ENCODE results near the gene DMRT2. TPM values are rescaled to one million over a fixed set of nuclear protein-coding genes. Genes with fewer than 3 reads are reported as not detected.

Gene DMRT2
- total RNA-seq, 1 experiment from 2014 or later: not detected

- no peaks in the 10 kb centered on the region for H3K9me2 ChIP-seq (ENCODE audit: insufficient read depth)
- H3K36me3 ChIP-seq (ENCODE audit: low read depth): no peaks in the 10 kb centered on the region
- H3F3A ChIP-seq (ENCODE audit: insufficient read depth, low read depth): no peaks in the 10 kb centered on the region
- no peaks in the 10 kb centered on the region for H3K79me2 ChIP-seq (ENCODE audit: low read depth)
- H3K4me3 ChIP-seq: no peak overlapping the region
- TF ChIP-seq CTCF (conservative IDR thresholded peaks at IDR 0.05) (no peak), EZH2 (IDR thresholded peaks at IDR 0.05; ENCODE audit: low read depth) (no peak)
- POLR2A ChIA-PET (ENCODE audit: unreplicated experiment): no interaction called here
- no peaks in the 10 kb centered on the region for H3K9me3 ChIP-seq (ENCODE audit: insufficient read depth, low read depth)
- no peaks in the 10 kb centered on the region for H3K4me1 ChIP-seq (replicated peaks; ENCODE audit: insufficient read depth)
- no peak overlapping the region for H3K27ac ChIP-seq
- no TSS peak for BruUV-seq (replicated peaks)
- intact Hi-C loops (cut with micrococcal nuclease; ENCODE audit: unreplicated experiment): no loop called here
- H2AFZ ChIP-seq: no peak overlapping the region
- no peak overlapping the region for H3K4me2 ChIP-seq
- CTCF ChIA-PET: no interaction called here
- DNase-seq: no peak
- peaks cover 4% of the 10 kb centered on the region; the same call in 1 of the 2 replicates for H3K27me3 ChIP-seq (ENCODE audit: insufficient read depth, low read depth)
- H4K20me1 ChIP-seq (ENCODE audit: insufficient read depth): no peaks in the 10 kb centered on the region
Measured at GRCh38 chr9:1065130-1065529, 15.0 kb downstream of the DMRT2 start.

- no peaks in the 10 kb centered on the region for H3K79me2 ChIP-seq (ENCODE audit: low read depth)
- CTCF ChIA-PET: no interaction called here
- H4K20me1 ChIP-seq (ENCODE audit: insufficient read depth): no peaks in the 10 kb centered on the region
- BruUV-seq (replicated peaks): no TSS peak
- intact Hi-C loops (cut with micrococcal nuclease; ENCODE audit: unreplicated experiment): no loop called here
- no peak for TF ChIP-seq CTCF (conservative IDR thresholded peaks at IDR 0.05)
- TF ChIP-seq EZH2 (IDR thresholded peaks at IDR 0.05; ENCODE audit: low read depth): no peak
- H3K27ac ChIP-seq: no peak overlapping the region
- H3K4me3 ChIP-seq: no peak overlapping the region
- H3K9me3 ChIP-seq (ENCODE audit: insufficient read depth, low read depth): no peaks in the 10 kb centered on the region
- no peak for DNase-seq
- H3K4me1 ChIP-seq (replicated peaks; ENCODE audit: insufficient read depth): no peaks in the 10 kb centered on the region
- H2AFZ ChIP-seq: no peak overlapping the region
- POLR2A ChIA-PET (ENCODE audit: unreplicated experiment): no interaction called here
- H3K36me3 ChIP-seq (ENCODE audit: low read depth): no peaks in the 10 kb centered on the region
- no peaks in the 10 kb centered on the region for H3F3A ChIP-seq (ENCODE audit: insufficient read depth, low read depth)
- H3K9me2 ChIP-seq (ENCODE audit: insufficient read depth): no peaks in the 10 kb centered on the region
- H3K4me2 ChIP-seq: no peak overlapping the region
- H3K27me3 ChIP-seq (ENCODE audit: insufficient read depth, low read depth): peaks cover 15% of the 10 kb centered on the region
Measured at GRCh38 chr9:1070692-1071091, 20.5 kb downstream of the DMRT2 start.

GRCh38 chr9:1071730-1072129 is 21.6 kb downstream of the DMRT2 start:
- Histone ChIP-seq H3K4me2 (no peak overlapping the region), H4K20me1 (ENCODE audit: insufficient read depth) (no peaks in the 10 kb centered on the region), H3F3A (ENCODE audit: insufficient read depth, low read depth) (no peaks in the 10 kb centered on the region), H3K36me3 (ENCODE audit: low read depth) (no peaks in the 10 kb centered on the region), H3K9me2 (ENCODE audit: insufficient read depth) (no peaks in the 10 kb centered on the region), H3K4me1 (replicated peaks; ENCODE audit: insufficient read depth) (no peaks in the 10 kb centered on the region), H3K4me3 (no peak overlapping the region), H2AFZ (no peak overlapping the region), H3K79me2 (ENCODE audit: low read depth) (no peaks in the 10 kb centered on the region), H3K9me3 (ENCODE audit: insufficient read depth, low read depth) (no peaks in the 10 kb centered on the region), H3K27ac (no peak overlapping the region), H3K27me3 (ENCODE audit: insufficient read depth, low read depth) (peaks cover 20% of the 10 kb centered on the region)
- intact Hi-C loops (cut with micrococcal nuclease; ENCODE audit: unreplicated experiment): no loop called here
- ChIA-PET CTCF (interaction anchor here (0.7 kb wide), 1 partner anchor 249 kb away, joined by 7 read pairs; no protein-coding TSS in a partner anchor), POLR2A (ENCODE audit: unreplicated experiment) (no interaction called here)
- no peak for DNase-seq
- BruUV-seq (replicated peaks): no TSS peak
- TF ChIP-seq EZH2 (IDR thresholded peaks at IDR 0.05; ENCODE audit: low read depth): no peak
- no peak for TF ChIP-seq CTCF (conservative IDR thresholded peaks at IDR 0.05)
